WERI-Rb-1 (cell line): Measurements from ENCODE around the gene GMDS.

Experiments used
- DNase-seq: peaks from one replicate; pipeline ENCODE4 v3.0.0-alpha.2; 2020
- H3K27ac ChIP-seq: fragments of 250-450 bp; sonication (Bioruptor Pico); 2 replicates; pipeline ENCODE4 v1.5.1; 2020; ENCODE audit warnings: mild to moderate bottlenecking, moderate library complexity
- H3K27me3 ChIP-seq: fragments of 250-450 bp; sonication (Bioruptor Pico); 2 replicates; pipeline ENCODE4 v1.5.1; 2021; ENCODE audit warnings: mild to moderate bottlenecking, low read depth, moderate library complexity; ENCODE audit not compliant: insufficient read depth, severe bottlenecking
- H3K36me3 ChIP-seq: fragments of 250-450 bp; sonication (Bioruptor Pico); 2 replicates; pipeline ENCODE4 v1.5.1; 2020; ENCODE audit warnings: mild to moderate bottlenecking, moderate library complexity
- H3K4me3 ChIP-seq: 2 replicates; pipeline ENCODE4 v1.5.1; 2011; ENCODE audit warnings: low read depth, mild to moderate bottlenecking, control low read depth, low read length
- H3K9me3 ChIP-seq: fragments of 250-450 bp; sonication (Bioruptor Pico); 2 replicates; pipeline ENCODE4 v1.5.1; 2021; ENCODE audit warnings: mild to moderate bottlenecking, moderate library complexity; ENCODE audit not compliant: severe bottlenecking
- TF ChIP-seq, protein P1 (sequence below): IDR thresholded peaks from 2 replicates; pipeline ENCODE4 v1.5.1; 2011; ENCODE audit warnings: low read depth, mild to moderate bottlenecking, control low read depth, inconsistent platforms, low read length

The GMDS gene

GRCh38 chr6:2117447-2117846 is 128.0 kb downstream of the GMDS start:
- Histone ChIP-seq H3K4me3 (no peak overlapping the region), H3K27ac (no peak overlapping the region), H3K36me3 (no peaks in the 10 kb centered on the region), H3K27me3 (no peaks in the 10 kb centered on the region), H3K9me3 (no peaks in the 10 kb centered on the region)
- no peak for DNase-seq
- TF ChIP-seq, protein P1, sequence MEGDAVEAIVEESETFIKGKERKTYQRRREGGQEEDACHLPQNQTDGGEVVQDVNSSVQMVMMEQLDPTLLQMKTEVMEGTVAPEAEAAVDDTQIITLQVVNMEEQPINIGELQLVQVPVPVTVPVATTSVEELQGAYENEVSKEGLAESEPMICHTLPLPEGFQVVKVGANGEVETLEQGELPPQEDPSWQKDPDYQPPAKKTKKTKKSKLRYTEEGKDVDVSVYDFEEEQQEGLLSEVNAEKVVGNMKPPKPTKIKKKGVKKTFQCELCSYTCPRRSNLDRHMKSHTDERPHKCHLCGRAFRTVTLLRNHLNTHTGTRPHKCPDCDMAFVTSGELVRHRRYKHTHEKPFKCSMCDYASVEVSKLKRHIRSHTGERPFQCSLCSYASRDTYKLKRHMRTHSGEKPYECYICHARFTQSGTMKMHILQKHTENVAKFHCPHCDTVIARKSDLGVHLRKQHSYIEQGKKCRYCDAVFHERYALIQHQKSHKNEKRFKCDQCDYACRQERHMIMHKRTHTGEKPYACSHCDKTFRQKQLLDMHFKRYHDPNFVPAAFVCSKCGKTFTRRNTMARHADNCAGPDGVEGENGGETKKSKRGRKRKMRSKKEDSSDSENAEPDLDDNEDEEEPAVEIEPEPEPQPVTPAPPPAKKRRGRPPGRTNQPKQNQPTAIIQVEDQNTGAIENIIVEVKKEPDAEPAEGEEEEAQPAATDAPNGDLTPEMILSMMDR: no peak

DNA sequence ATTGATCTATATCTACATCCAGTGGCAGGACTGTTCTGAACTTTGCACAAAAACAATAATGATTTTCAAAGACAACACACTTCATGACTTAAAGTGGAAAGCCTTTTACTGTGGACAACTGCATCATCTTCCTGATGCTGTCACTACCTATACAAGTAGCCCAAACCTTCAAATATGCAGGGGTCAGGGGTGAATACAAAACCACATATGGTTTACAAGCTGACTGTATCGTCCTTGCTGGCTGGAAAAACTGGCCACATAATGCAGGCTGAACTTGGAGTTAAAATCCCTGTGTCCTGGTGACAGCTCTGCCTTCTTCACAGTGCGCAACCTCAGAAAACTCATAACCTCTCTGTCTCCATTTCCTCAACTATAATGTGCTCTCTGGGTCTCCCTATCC is 128.9 kb downstream of the GMDS start:
- Histone ChIP-seq H3K9me3 (no peaks in the 10 kb centered on the region), H3K27ac (no peak overlapping the region), H3K27me3 (no peaks in the 10 kb centered on the region), H3K4me3 (no peak overlapping the region), H3K36me3 (no peaks in the 10 kb centered on the region)
- no peak for DNase-seq
- TF ChIP-seq, protein P1: no peak

GRCh38 chr6:2114100-2114499 is 131.3 kb downstream of the GMDS start:
- Histone ChIP-seq H3K9me3 (no peaks in the 10 kb centered on the region), H3K27me3 (no peaks in the 10 kb centered on the region), H3K36me3 (no peaks in the 10 kb centered on the region), H3K4me3 (no peak overlapping the region), H3K27ac (no peak overlapping the region)
- TF ChIP-seq, protein P1: no peak
- no peak for DNase-seq

DNA sequence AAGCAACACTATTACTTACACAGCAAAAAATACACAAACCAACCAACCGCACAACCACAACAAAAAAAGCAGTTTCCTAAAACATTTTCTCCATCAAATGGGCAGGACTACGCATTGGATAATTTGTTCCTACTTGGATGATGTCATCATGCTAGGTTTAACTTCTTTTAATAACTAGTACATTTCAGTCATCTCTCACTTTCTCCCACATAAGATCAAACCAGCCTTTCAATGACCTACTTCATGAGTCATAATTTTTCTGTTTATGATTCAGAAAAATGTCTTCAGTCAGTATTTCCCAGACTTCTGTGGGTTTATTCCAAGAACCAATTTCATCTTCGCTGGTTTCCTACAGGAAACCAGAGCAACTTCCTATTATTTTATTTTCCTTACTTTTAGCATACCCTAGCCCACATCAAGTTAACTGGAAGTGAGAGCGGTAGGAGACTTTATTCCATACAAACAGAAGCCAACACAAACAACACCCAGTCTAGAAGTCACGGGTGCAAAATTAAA is 134.2 kb downstream of the GMDS start:
- TF ChIP-seq, protein P1: no peak
- Histone ChIP-seq H3K27ac (no peak overlapping the region), H3K36me3 (no peaks in the 10 kb centered on the region), H3K27me3 (no peaks in the 10 kb centered on the region), H3K9me3 (no peaks in the 10 kb centered on the region), H3K4me3 (no peak overlapping the region)
- no peak for DNase-seq

- Histone ChIP-seq H3K36me3 (no peaks in the 10 kb centered on the region), H3K4me3 (no peak overlapping the region), H3K27ac (no peak overlapping the region), H3K9me3 (no peaks in the 10 kb centered on the region), H3K27me3 (no peaks in the 10 kb centered on the region)
- TF ChIP-seq, protein P1: no peak
- no peak for DNase-seq
Measured at GRCh38 chr6:2110504-2110903, 134.9 kb downstream of the GMDS start.

GRCh38 chr6:2109796-2110195 is 135.6 kb downstream of the GMDS start:
- H3K36me3 ChIP-seq: no peaks in the 10 kb centered on the region
- H3K9me3 ChIP-seq: no peaks in the 10 kb centered on the region
- no peak overlapping the region for H3K27ac ChIP-seq
- H3K27me3 ChIP-seq: no peaks in the 10 kb centered on the region
- TF ChIP-seq, protein P1: no peak
- DNase-seq: no peak
- H3K4me3 ChIP-seq: no peak overlapping the region
